GM13977 (cell line): ENCODE data around the gene LAMP5.

Experiments used
- DNase-seq: peaks from one replicate; pipeline ENCODE4 v3.0.0; 2012; ENCODE audit warnings: low spot score
- CTCF ChIP-seq: IDR thresholded peaks from 2 replicates; pipeline ENCODE4 v1.5.1; 2012; ENCODE audit warnings: mild to moderate bottlenecking, control low read depth; ENCODE audit not compliant: insufficient read depth; ENCODE audit errors: extremely low read depth, missing control alignments
- in situ Hi-C: fragments of 300-500 bp; cut with MboI; formaldehyde crosslinking; loops from one replicate; pipeline ENCODE4 v1.12.0; 2022; ENCODE audit warnings: low sequenced_read_pairs, low pct_unique_long_range_greater_than_20kb, mixed read lengths, inconsistent platforms; ENCODE audit not compliant: unreplicated experiment

The LAMP5 gene

GRCh38 chr20:9496155-9496554, 18.2 kb upstream of the LAMP5 start:
- no peak for TF ChIP-seq CTCF
- no peak for DNase-seq
- in situ Hi-C loops = no loop called here

- in situ Hi-C loops = no loop called here
- TF ChIP-seq CTCF = no peak
- no peak for DNase-seq
Observed at GRCh38 chr20:9498322-9498721, 16.1 kb upstream of the LAMP5 start.

- in situ Hi-C loops = no loop called here
- no peak for TF ChIP-seq CTCF
- no peak for DNase-seq
Observed at GRCh38 chr20:9499126-9499899, 15.1 kb upstream of the LAMP5 start.

- DNase-seq = no peak
- in situ Hi-C loops = no loop called here
- no peak for TF ChIP-seq CTCF
Observed at GRCh38 chr20:9500121-9500520, 14.3 kb upstream of the LAMP5 start.

- TF ChIP-seq CTCF = no peak
- no peak for DNase-seq
- in situ Hi-C loops = no loop called here
Observed at GRCh38 chr20:9501473-9501872, 12.9 kb upstream of the LAMP5 start.

GRCh38 chr20:9503526-9504245, 10.7 kb upstream of the LAMP5 start:
- no peak for TF ChIP-seq CTCF
- in situ Hi-C loops = no loop called here
- DNase-seq = no peak
